AG04450 (cell line): Measurements from ENCODE around the gene SRRM4. TPM values are rescaled to one million over a fixed set of nuclear protein-coding genes. Genes with fewer than 3 reads are reported as not detected.

Source experiments
- CTCF ChIA-PET: fragments of 300-600, 350-600 bp; formaldehyde crosslinking; extraction: SDS; loops from one replicate; lab custom pipeline; 2022; ENCODE audit warnings: antibody characterized with exemption, inconsistent platforms; lab: Charles Lee
- POLR2A ChIA-PET: fragments of 350-600 bp; formaldehyde crosslinking; extraction: SDS; loops from one replicate; lab custom pipeline; 2021; ENCODE audit warnings: antibody characterized with exemption, inconsistent platforms; lab: Yijun Ruan, JAX
- DNase-seq: peaks from one replicate; pipeline ENCODE4 v3.0.0-alpha.2; 2011; ENCODE audit warnings: low read depth, low spot score
- H3K27ac ChIP-seq: one replicate; pipeline ENCODE4 v1.5.1; 2012; ENCODE audit warnings: low read depth, low read length, control low read depth
- H3K27me3 ChIP-seq: one replicate; pipeline ENCODE4 v1.6.0; 2012; ENCODE audit warnings: low read length; ENCODE audit not compliant: control insufficient read depth, insufficient read depth
- H3K4me3 ChIP-seq: 2 replicates; pipeline ENCODE4 v1.5.1; 2011; ENCODE audit warnings: mild to moderate bottlenecking, low read depth, low read length, control low read depth
- H3K9me3 ChIP-seq: 2 replicates; pipeline ENCODE4 v1.5.1; 2012; ENCODE audit warnings: low read length; ENCODE audit not compliant: control insufficient read depth, insufficient read depth
- CTCF ChIP-seq: IDR thresholded peaks from 2 replicates; pipeline ENCODE4 v1.5.1; 2011; ENCODE audit warnings: low read depth, low read length, control low read depth, inconsistent platforms
- polyA plus RNA-seq: library from polyadenylated mRNA; depleted of rRNA; stranded (reverse); fragments of >200 nt; gene quantifications from 2 replicates; pipeline ENCODE4 v1.2.3, GENCODE V29; 2011

SRRM4 gene
- polyA plus RNA-seq, 1 experiment, result not detected

- DNase-seq, result no peak
- POLR2A ChIA-PET, result no interaction called here
- Histone ChIP-seq H3K27ac (no peak overlapping the region), H3K27me3 (no peaks in the 10 kb centered on the region), H3K9me3 (no peaks in the 10 kb centered on the region), H3K4me3 (no peak overlapping the region)
- TF ChIP-seq CTCF, result no peak
- CTCF ChIA-PET, result interaction anchor here (0.8 to 1.6 kb wide), 4 partner anchors 82 to 431 kb away, joined by 3 to 13 read pairs (median 6); no protein-coding TSS in a partner anchor
Observed at GRCh38 chr12:119114294-119114693, 133.0 kb downstream of the SRRM4 start.

GRCh38 chr12:119115296-119115905 is 134.1 kb downstream of the SRRM4 start:
- H3K27ac ChIP-seq, result no peak overlapping the region
- peak; percentile 8 for DNase-seq
- CTCF ChIA-PET, result interaction anchor here (0.8 to 2.4 kb wide), 6 partner anchors 22 to 430 kb away, joined by 3 to 17 read pairs (median 6); no protein-coding TSS in a partner anchor
- H3K9me3 ChIP-seq, result no peaks in the 10 kb centered on the region
- TF ChIP-seq CTCF, result peak; percentile 86
- no peaks in the 10 kb centered on the region for H3K27me3 ChIP-seq
- H3K4me3 ChIP-seq, result no peak overlapping the region
- POLR2A ChIA-PET, result no interaction called here

GRCh38 chr12:119117936-119118335 is 136.6 kb downstream of the SRRM4 start:
- H3K27ac ChIP-seq, result no peak overlapping the region
- H3K9me3 ChIP-seq, result no peaks in the 10 kb centered on the region
- DNase-seq, result no peak
- H3K27me3 ChIP-seq, result no peaks in the 10 kb centered on the region
- no peak overlapping the region for H3K4me3 ChIP-seq
- no peak for TF ChIP-seq CTCF
- CTCF ChIA-PET, result interaction anchor here (1.2 to 2.4 kb wide), 3 partner anchors 295 to 427 kb away, joined by 3 to 17 read pairs (median 13); no protein-coding TSS in a partner anchor
- POLR2A ChIA-PET, result no interaction called here

- ChIA-PET CTCF (interaction anchor here (1.2 to 1.9 kb wide), 2 partner anchors 295 to 426 kb away, joined by 3 to 13 read pairs; no protein-coding TSS in a partner anchor), POLR2A (no interaction called here)
- DNase-seq, result no peak
- TF ChIP-seq CTCF, result no peak
- Histone ChIP-seq H3K9me3 (no peaks in the 10 kb centered on the region), H3K4me3 (no peak overlapping the region), H3K27ac (no peak overlapping the region), H3K27me3 (no peaks in the 10 kb centered on the region)
Observed at GRCh38 chr12:119118625-119119024, 137.3 kb downstream of the SRRM4 start.

GRCh38 chr12:119122047-119122446 is 140.7 kb downstream of the SRRM4 start:
- H3K9me3 ChIP-seq, result peaks cover 3% of the 10 kb centered on the region; the same call in 1 of the 2 replicates
- H3K27me3 ChIP-seq, result no peaks in the 10 kb centered on the region
- ChIA-PET CTCF (no interaction called here), POLR2A (no interaction called here)
- no peak for TF ChIP-seq CTCF
- no peak overlapping the region for H3K27ac ChIP-seq
- no peak for DNase-seq
- H3K4me3 ChIP-seq, result no peak overlapping the region
